HG03135 (cell line): ENCODE results near the gene YIF1A.
A peak's percentile ranks its signal among the peaks of the same experiment; 100 is the strongest.
"Not testable (repeated sequence)": the region's sequence is repeated elsewhere in the genome, so short reads cannot be mapped to it uniquely, and the experiment has no call there.

Source experiments
- ATAC-seq: cut with Tn5 transposase; IDR thresholded peaks from one replicate; pipeline ENCODE4 v1.9.1; 2021; ENCODE audit warnings: mild to moderate bottlenecking, moderate library complexity; ENCODE audit not compliant: unreplicated experiment

YIF1A gene

GRCh38 chr11:66287211-66287888 is 1.6 kb downstream of the YIF1A start:
- ATAC-seq: no peak

GRCh38 chr11:66286699-66287098 is 2.2 kb downstream of the YIF1A start:
- ATAC-seq: no peak

GRCh38 chr11:66285250-66285947 is 3.5 kb downstream of the YIF1A start:
- ATAC-seq: no peak

- no peak for ATAC-seq
These were observed 4.3 kb downstream of the YIF1A start for GRCh38 chr11:66284526-66285078.

- no peak for ATAC-seq
These were observed 5.4 kb downstream of the YIF1A start for GRCh38 chr11:66283461-66284105.

- ATAC-seq: peak; percentile 84
These were observed 6.2 kb downstream of the YIF1A start for GRCh38 chr11:66282468-66283455.

- no peak for ATAC-seq
These were observed 7.0 kb downstream of the YIF1A start for GRCh38 chr11:66281776-66282467.

- no peak for ATAC-seq
These were observed 7.9 kb downstream of the YIF1A start for GRCh38 chr11:66281001-66281400.

GRCh38 chr11:66280428-66280827 is 8.5 kb downstream of the YIF1A start:
- no peak for ATAC-seq

- ATAC-seq: no peak
These were observed 9.7 kb downstream of the YIF1A start for GRCh38 chr11:66279092-66279734.

- no peak for ATAC-seq
These were observed 10.4 kb downstream of the YIF1A start for GRCh38 chr11:66278363-66279091.

- ATAC-seq: no peak
These were observed 11.2 kb downstream of the YIF1A start, which contains the start of gene CNIH2 for GRCh38 chr11:66277471-66278362. CNIH2 (plus strand) TSS chr11:66278175; CDS start chr11:66278457, 282 bp downstream.

GRCh38 chr11:66277064-66277463 is 11.9 kb downstream of the YIF1A start:
- ATAC-seq: not testable (repeated sequence)

- not testable (repeated sequence) for ATAC-seq
These were observed 12.3 kb downstream of the YIF1A start for GRCh38 chr11:66276619-66277018.

- ATAC-seq: no peak
These were observed 12.8 kb downstream of the YIF1A start for GRCh38 chr11:66275984-66276612.

- ATAC-seq: no peak
These were observed 13.5 kb downstream of the YIF1A start for GRCh38 chr11:66275396-66275795.

GRCh38 chr11:66274219-66274618 is 14.7 kb downstream of the YIF1A start:
- no peak for ATAC-seq
